GM19463 (cell line): ENCODE data around the gene SLC25A17.
"Not testable (repeated sequence)": the region's sequence is repeated elsewhere in the genome, so short reads cannot be mapped to it uniquely, and the experiment has no call there.

Source experiments
- ATAC-seq: cut with Tn5 transposase; IDR thresholded peaks from one replicate; pipeline ENCODE4 v1.9.1; 2021; ENCODE audit warnings: mild to moderate bottlenecking, moderate library complexity; ENCODE audit not compliant: unreplicated experiment

SLC25A17 gene

DNA sequence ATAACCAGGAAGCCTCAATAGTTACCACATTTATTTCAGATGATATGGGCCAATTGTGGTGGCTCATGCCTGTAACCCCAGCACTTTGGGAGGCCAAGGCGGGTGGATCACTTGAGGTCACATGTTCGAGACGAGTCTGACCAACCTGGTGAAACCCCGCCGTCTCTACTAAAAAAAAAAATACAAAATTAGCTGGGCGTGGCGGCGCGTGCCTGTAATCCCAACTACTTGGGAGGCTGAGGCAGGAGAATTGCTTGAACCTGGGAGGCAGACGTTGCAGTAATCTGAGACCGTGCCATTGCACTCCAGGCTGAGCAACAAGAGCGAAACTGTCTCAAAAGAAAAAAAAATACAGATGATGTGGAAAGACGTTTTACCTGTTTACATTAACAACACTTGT is 60.3 kb downstream of the SLC25A17 start:
- ATAC-seq = not testable (repeated sequence)

DNA sequence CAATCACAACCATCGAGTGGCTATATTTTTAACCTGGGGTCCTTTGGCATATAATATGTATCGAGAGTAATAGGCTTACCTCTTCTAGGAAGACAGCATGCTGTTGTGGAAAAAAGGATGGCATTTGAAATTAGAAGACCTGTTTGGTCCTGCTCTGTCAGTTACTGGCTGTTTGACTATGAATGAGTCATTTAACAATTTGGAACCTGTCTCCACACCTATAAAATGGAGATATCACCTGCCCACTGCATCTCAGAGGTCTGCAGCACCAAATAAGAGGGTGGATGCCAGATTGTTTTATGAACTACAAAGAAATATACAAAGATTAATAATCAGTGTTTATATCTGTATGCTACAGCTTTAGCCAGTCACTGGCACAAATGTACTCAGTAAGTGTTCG is 60.8 kb downstream of the SLC25A17 start:
- no peak for ATAC-seq

DNA sequence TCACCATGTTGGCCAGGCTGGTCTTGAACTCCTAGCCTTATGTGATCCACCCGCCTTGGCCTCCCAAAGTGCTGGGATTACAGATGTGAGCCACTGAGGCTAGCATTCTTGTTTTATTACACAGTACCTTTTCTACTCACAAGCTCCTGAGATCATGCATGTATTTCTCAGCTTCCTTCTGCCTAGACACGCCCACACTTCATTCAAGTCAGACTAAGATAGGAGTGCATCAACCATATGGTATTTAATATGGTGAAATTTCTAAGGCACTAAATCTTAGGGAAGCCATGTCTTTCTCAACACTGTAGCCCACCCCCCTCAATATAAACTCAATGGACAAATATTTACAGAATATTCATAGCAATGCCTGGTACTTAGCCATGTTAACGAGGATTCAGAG is 62.1 kb downstream of the SLC25A17 start:
- no peak for ATAC-seq

DNA sequence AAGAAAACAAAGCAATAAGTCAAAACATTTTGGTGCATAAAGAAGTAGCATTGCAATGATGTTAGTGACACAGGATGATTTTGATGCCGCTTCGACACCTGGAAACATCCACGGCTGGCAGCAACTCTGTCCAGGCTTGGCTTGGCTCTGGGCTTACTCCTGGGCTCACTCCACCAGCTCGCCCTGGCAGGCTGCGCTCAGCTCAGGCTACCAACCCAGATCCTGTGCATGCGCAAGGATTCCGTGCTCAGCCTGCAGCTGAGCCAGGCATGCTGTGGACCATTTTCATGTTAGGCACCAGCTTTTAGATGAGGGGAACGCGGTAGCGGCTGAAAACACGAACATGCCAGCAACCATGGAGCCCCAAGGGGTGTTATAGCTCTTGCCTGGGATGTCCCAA is 66.0 kb downstream of the SLC25A17 start:
- no peak for ATAC-seq

DNA sequence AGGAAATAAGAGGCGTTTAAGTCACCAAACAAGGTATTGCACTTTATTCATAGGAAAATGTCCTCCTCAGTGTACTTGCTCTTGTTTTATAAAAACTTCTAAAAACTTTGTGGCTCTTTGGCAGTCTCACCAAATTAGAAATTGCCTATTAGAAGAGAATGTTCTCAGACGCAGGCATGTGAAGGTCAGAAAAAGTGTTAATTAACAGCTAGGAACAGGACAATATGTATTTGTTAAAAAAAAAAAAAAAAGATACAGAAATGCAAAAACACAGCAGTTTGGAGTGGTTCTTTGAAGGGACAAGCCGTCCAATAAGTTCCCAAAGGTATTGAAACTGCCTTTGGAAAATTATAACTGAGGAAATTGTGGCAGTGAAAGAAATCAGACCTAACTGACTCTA is 67.9 kb downstream of the SLC25A17 start:
- no peak for ATAC-seq

DNA sequence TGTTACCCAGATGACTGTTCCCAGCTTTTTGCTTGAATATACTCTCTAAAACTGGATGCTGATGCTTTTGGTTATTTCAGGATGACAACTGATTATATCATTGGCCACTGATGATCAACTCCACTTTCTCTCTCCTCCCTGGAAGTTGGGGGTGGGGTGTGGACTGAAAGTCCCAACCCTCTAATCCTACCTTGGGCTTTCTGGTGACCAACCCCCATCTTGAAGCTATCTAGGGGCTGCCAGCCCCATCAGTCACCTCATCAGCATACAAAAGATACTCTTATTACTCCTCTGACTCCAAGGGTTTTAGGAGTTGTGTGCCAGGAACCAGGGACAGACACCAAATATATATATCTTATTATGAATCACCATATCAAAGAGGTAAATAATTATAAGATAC is 69.3 kb downstream of the SLC25A17 start:
- no peak for ATAC-seq

DNA sequence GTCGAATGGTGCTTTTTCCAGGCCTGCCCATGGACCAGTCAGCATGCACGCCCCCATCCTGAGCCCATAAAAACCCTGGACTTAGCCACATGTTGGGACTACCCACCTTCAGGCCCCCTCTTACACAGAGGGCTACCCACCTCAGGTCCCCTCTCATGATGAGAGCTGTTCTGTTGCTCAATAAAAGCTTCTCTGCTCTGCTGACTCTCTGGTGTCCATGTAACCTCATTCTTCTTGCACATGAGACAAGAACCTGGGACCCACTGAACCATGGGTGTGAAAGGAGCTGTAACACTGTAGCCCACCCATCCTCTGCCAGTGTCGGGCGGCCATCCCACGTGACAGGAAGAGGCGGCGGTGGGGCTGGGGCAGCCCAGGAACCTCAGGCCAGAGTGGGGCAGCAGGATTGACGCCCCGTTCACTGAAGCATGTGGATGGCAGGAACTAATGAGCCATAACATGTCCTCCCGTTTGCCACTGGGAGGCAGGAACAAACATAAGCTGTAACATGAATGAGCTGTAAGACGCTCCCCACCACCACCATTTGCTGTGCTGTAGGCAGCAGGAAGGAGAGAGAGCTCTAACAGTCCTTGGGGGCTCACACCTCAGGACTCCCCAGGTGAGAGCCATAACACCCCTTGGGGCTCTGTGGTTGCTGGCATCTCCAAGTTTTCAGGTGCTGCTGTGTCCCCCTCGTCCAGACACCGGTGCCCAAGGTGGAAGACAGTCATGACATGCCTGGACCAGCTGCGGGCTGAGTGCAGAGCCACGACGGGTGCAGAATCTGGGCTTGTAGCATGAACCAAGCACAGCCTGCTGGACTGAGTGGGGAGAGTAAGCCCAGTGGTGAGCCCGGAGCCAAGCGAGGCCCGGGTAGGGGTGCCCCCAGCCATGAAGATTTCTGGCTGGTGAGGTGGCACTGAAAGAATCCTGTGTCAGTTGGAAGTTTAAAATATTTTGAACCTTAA is 70.5 kb downstream of the SLC25A17 start:
- no peak for ATAC-seq

DNA sequence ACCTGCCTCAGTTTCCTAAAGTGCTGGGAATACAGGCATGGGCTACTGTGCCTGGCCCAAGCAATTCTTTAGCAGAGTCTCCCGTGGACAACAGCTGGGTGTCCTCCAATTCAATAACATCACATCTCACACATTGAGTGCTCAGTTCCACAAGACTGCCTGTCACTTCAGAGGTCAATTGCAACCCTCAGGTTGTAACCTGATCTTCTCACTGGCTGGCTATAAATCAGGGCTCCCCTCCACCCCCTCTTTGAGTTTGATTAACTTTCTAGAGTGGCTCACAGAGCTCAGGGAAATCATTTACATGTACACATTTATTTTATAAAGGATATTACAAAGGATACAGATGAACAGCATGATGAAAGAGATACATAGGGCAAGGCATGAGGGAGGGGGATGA is 71.8 kb downstream of the SLC25A17 start:
- ATAC-seq = no peak

DNA sequence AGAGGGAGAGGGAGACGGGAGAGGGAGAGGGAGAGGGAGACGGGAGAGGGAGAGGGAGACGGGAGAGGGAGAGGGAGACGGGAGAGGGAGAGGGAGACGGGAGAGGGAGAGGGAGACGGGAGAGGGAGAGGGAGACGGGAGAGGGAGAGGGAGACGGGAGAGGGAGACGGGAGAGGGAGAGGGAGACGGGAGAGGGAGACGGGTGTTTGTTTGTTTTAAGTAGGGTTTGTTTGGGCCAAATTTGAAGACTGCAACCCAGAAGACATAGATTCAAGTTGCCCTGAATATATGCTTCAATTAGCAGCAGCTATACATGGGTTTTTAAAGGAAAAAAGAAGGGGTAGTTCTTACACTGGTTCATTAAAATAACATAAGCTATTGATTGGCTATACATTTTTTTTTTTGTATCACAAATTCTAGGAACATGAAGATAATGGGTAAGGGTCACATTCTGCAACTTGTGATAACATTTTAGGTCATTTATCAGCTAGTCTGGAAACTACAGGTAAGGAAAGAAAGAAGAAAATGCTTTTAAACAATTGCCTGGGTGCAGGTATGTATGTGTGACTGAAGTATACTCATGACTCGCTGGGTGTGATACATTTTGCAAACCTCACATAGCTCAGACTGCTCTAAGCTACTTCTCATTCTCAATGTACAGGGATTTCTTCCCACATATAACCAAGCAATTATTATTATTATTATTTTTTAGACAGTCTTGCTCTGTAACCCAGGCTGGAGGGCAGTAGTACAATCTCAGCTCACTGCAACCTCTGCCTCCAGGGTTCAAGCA is 72.5 kb downstream of the SLC25A17 start:
- no peak for ATAC-seq

DNA sequence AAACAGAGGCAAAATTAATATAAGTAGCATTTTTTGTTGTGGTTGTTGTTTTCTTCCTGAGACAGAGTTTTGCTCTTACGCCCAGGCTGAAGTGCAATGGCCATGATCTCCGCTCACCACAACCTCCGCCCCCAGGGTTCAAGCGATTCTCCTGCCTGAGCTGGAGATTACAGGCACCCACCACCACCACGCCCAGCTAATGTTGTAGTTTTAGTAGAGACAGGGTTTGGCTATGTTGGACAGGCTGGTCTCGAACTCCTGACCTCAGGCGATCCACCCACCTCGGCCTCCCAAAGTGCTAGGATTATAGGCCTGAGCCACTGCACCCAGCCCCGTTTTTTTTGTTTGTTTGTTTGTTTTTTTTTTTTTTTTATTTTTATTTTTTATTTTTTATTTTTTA is 75.4 kb downstream of the SLC25A17 start:
- no peak for ATAC-seq

DNA sequence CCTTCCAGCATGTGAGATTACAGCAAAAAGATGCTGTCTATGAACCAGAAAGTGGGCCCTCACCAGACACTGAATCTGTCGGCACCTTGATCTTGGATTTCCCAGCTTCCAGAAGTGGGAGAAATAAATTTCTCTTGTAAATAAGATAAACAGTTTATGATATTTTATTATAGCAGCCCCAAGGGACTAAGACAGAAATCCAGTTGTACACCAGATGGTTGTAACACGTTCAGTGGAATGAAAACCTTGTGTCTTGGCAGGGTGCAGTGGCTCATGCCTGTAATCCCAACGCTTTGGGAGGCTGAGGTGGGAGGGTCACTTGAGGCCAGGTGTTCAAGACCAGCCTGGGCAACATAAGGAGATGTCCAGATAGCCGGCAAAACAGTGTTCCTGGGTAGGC is 78.0 kb downstream of the SLC25A17 start:
- no peak for ATAC-seq

DNA sequence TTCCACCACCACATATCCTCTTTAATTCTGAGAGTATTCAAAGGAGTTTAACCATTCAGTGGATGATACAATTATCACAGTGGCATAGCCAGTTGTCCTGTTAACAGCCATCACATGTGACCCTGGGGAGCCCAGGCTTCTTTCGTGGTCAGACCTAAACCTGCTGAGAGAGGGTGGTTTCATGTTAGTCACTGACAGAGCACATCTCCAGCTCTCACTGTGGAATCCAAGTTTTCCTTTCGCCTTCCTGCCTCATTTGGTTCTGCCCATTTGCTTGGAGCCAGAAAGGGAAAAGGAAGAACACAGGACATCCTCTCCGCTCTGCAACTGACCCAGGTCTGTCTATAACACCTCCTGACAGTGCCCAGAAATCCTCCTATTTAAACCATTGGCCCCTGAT is 79.4 kb downstream of the SLC25A17 start:
- no peak for ATAC-seq

DNA sequence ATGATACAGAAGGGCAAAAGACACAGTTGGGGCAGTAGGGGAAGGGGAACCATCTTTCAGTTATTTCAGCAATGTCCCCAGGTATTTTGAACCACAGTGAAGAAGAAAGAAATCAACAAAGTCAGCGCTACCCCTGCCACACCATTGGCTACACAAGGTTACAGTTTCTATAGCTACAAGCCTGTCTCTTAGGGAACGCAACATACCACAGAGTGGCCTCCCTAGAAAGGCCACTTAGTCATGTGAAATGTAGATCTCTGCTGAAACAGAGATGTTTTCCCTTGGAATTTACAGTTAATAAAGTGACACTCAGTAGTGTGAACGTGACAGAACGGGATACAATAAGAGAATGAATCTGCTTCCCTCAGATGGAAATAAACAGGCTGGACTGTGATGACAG is 85.2 kb downstream of the SLC25A17 start:
- ATAC-seq = no peak

DNA sequence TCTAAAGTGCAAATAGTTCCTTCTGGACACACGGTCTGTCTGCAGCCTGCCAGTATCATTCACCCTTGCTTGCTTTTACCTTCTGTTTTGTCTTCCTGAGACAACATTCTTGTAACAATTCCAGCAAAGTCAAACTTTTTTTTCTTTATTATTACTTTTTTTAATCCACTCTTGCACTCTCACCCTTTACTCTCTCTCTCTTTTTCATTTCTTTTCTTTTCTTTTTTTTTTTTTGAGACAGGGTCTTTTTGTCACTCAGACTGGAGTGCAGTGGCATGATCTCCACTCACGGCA is 86.2 kb downstream of the SLC25A17 start:
- ATAC-seq = no peak

DNA sequence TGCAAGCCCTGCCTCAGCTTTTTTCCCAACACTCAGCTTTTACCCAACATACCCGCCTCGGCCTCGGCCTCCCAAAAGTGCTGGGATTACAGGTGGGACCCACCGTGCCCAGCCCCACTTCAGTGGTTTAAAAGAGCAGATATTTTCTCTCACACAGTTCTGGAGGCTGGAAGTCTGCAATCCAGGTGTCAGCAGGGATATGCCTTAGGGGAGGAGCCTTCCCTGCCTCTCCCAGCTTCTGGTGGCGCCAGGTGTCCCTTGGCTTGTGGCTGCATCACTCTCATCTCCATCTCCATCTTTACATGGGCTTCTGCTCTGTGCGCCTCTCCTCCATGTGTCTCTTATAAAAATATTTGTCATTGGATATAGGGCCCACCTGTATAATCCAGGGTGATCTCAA is 89.9 kb downstream of the SLC25A17 start:
- ATAC-seq = no peak

DNA sequence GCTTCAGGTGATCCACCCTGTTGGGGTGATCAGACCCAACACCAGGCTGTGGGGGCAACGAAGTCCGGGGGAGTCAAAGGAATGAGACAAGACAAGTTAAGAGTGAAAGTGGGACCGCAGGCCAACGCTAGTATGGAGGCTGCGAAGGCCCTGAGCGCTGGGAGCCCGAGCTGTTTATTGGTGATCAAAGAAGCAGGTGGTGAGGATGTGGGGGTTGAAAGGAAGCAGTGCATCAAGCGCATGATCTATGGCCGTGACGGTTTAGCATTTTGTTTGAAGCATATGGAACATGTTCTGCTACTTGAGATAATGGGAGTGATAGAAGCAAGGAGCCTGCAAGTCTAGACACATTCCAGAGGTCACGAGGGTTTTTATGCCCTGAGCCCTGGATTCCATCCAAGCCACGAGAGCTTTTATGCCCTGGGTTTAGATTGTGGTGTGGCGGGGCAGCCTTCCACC is 90.4 kb downstream of the SLC25A17 start:
- ATAC-seq = no peak

DNA sequence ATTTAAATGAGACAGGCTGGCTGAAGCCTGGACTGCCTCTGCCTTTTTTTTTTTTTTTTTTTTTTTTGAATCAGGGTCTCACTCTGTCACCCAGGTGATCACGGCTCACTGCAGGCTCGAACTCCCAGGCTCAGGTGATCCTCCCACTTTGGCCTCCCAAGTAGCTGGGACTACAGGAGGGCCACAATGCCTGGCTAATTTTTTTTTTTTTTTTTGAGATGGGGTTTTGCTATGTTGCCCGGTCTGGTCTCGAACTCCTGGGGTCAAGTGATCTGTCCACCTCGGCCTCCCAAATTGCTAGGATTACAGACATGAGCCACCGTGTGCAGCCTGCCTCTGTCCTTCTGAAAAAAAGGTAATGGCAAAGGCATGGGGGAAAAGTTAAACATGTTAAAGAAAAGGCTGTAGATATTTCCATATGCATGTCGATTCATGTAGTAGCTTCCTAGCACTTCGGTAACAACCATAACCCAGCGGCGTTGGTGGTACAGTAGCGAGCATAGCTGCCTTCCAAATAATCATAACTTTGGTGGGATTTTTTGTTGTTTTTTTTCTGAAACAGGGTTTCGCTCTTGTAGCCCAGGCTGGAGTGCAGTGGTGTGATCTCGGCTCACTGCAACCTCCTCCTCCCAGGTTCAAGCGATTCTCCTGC is 91.1 kb downstream of the SLC25A17 start:
- ATAC-seq = no peak

DNA sequence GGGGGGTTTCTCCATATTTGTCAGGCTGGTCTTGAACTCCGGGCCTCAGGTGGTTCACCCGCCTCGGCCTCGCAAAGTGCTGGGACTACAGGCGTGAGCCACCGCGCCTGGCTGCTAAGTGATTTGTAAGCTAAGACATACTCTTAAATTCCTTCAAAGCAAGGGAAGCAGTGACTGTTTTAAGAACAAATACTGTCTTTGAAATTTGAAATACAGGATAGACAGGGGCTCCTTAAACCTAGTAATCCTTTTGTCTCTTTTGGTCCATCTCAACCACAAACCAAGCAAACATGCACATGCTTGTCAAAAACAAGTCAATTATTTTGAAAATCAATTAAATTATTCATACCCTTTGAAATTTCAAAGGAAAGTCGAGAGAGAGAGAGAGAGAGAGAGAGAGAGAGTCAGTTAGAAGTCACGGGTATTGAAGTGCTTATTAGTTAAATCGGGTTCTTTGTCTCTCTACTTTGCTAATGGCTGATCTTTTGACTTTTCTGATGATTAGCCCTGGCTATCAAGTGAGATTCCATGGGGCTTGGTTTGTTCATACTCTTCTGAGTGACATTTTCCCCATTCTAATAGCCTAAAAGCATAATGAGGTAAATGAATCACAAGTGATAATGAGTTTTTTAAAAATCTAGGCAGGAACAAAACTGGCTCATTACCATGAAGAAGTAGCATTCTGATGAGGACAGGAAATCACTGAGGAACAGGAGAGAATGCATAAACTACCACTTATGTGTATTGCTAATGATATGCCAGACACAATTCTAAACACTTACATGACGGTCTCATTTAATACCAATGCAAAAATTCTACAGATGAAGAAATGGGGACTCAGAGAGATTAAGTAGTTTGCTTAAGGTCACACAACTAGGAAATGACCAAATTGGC is 91.8 kb downstream of the SLC25A17 start:
- no peak for ATAC-seq

DNA sequence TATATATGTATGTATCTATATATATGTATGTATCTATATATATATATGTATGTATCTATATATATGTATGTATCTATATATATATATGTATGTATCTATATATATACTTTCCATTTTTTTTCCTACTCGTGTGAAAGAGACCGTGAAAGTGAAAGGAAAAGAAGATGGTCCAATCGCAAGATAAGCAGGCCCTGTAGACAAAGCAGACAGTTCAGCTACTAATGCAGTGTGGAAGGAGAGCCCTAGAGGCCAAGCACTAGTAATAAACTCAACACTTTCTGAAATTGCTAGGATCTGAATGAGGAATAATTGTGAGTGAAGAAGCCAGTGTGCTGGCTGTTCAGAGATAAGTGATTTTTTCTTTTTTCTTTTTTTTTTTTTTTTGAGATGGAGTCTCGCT is 92.6 kb downstream of the SLC25A17 start:
- no peak for ATAC-seq

DNA sequence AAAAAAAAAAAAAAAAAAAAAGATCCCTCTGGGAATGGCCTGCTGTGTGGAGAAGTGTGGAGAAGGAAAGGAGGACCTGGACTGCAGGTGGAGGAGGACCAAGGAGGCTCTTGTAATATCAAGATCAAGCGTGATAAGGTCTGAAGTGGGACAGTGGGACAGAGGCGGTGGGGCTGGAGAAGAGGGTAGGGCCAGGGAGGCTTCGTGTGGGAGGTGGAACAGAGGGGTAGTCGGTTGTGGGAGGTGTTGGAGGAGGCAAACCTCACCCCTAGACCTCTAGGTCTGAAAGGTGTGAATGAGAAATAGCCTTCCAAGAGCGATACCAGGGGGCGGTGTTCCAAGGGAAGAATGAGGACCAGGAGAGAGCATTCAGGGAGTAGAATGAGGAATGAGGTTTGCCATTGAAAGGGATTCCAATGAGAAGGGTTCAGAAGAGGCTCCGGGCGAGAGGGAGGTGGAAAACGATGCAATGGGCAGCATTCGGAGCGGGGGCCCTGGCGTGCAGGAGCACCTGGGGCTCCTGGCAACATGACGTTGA is 95.7 kb downstream of the SLC25A17 start:
- no peak for ATAC-seq
